CD4-positive, alpha-beta T cell treated with Interleukin-15 for 1 hour (primary cell): ENCODE measurements around the gene MMP15.

Source experiments
- DNase-seq: peaks from one replicate; pipeline ENCODE4 v3.0.0-alpha.2; 2020

MMP15 gene

DNA sequence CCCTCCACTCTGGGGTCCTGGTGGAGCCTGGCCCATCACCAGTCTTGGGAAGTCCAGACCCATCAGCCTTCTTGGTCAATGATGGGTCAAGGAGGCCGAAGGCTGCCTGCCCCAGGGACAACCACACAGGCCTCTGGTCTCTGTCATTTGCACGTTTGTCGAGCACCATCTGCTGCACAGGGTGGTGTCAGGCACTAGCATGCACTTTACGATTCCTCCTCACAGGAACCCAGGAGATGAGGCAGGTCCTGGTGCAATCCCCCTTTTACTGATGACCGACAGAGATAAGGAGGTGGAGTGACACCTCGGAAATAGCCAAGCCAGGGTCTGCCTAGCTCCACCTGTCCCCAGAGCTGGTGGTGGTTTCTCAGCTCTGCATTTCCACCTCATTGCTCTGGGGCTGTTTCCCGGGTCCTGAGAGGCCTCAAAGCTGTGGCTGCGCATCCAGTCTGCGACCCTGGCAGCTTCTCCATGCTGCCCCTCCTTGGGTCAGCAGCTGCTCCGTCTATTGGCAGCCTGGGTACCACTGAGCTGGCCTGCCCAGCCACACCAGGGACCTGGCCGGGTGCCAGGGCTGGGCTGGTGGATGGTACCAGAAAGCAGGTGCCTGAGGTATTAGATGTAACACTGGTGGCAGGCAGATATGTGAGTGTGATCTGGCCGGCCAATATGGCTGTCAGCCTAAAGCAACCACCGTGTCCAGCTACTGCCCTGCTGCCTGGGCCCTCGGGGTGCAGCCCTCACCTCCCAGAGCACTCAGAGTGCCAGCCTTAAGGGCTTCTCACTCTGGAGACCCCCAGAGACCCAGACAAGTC is 10.0 kb downstream of the MMP15 start:
- no peak for DNase-seq

- DNase-seq: no peak
These were observed 11.4 kb downstream of the MMP15 start for GRCh38 chr16:58036943-58037342.

DNA sequence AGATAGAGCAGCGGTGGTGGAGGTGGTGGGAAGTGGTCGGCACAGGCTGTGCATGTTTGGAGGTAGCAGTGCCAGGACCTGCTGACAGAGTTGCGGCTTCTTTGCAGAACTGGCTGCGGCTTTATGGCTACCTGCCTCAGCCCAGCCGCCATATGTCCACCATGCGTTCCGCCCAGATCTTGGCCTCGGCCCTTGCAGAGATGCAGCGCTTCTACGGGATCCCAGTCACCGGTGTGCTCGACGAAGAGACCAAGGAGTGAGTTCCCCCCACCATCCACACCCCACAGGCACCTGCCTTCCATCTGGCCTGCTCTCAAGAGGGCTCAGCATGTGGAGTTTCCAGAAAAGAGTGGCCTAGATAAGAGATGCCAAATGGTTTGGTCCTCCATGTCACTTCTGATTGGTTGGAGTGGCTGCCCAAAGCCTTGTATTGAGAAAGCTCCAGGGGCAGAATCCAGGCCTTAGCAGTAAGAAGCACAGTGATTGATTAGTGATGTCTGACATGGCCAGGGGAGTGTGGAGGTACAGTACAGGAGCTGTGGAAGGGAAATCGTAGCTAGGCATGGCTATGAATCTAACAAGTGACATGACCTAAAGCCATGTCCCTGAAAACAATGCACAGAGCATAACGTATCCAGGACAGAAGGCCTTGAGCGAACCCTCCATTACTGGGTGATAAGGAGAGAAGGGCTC is 12.0 kb downstream of the MMP15 start:
- no peak for DNase-seq

- no peak for DNase-seq
These were observed 12.7 kb downstream of the MMP15 start for GRCh38 chr16:58038219-58038641.

GRCh38 chr16:58039829-58040495 is 14.4 kb downstream of the MMP15 start:
- no peak for DNase-seq

DNA sequence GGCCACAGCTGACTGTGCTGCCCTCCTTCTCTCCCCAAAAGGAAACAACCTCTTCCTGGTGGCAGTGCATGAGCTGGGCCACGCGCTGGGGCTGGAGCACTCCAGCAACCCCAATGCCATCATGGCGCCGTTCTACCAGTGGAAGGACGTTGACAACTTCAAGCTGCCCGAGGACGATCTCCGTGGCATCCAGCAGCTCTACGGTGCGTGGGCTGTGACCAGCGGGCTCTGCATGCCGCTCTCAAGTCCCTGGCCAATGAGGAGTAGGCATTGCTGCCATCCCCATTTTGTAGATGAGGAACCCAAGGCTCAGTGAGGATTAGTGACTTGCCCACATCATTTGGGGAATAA is 14.9 kb downstream of the MMP15 start:
- DNase-seq: no peak

- no peak for DNase-seq
These were observed 15.5 kb downstream of the MMP15 start for GRCh38 chr16:58040945-58041627.

GRCh38 chr16:58041628-58041955 is 16.0 kb downstream of the MMP15 start:
- DNase-seq: no peak

DNA sequence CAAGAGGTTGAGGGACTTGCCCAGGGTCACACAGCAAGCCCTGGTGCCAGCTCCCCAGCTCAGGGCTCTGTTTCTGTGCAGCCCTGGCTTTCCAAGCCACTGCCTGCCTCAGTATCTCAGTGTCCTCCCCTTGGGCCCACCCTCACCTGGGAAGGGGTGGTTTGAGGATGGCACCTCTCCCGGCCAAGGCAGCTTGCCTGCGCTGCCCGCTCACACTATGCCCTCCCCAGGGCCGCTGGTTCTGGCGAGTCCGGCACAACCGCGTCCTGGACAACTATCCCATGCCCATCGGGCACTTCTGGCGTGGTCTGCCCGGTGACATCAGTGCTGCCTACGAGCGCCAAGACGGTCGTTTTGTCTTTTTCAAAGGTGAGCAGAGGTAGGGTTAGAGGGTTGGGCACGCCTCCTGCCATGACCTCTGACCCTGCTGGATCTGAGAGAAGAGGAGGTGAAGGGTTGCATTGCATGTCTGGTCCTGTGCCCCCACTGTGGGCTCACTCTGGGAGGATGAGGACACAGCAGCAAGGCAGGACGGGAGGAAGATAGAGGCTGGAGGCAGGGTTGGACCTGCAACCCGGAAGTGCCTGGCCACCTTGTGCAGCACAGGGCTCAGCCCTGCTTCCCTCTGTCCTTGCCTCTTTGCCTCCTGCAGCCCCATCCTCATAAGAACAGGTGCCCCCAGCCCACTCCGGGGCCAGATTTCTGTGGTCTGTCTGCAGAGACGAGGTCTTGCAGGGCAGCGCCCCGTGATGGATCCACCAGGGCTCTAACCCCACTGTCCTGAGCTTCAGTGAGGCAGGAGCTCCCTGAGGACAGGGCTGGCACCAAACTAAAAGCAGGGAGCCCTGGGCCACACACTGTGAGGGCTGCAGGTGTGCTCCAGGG is 16.7 kb downstream of the MMP15 start:
- no peak for DNase-seq

GRCh38 chr16:58042886-58043515 is 17.4 kb downstream of the MMP15 start:
- no peak for DNase-seq

DNA sequence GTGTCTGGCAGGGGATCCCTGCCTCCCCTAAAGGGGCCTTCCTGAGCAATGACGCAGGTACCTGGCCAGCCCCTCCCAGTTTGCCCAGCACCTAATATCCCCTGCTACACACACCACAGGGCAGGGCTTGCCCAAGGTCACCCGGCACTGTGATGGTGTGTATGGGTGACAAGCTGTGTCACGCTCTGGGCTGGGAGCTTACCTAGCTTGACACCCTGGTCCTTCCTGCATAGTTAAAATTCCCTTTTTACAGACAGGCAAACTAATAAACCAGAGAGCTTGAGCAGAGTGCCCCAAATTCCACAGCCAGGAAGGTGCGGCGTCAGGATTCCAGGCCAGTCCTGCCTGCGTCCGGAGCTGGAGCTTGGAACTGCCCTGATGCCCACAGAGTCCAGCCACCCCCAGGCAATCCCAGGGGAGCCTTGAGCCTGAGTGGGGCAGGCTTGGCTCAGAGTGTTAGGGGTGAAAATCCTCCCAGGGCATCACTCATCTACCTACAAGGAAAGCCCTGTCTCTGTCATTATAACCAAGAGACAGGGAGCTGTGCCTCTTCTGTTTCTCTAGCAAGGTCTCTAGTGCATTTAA is 18.1 kb downstream of the MMP15 start:
- DNase-seq: no peak

- no peak for DNase-seq
These were observed 18.9 kb downstream of the MMP15 start for GRCh38 chr16:58044266-58045019.

- no peak for DNase-seq
These were observed 19.5 kb downstream of the MMP15 start for GRCh38 chr16:58045096-58045495.

GRCh38 chr16:58046054-58046881 is 20.7 kb downstream of the MMP15 start:
- no peak for DNase-seq

DNA sequence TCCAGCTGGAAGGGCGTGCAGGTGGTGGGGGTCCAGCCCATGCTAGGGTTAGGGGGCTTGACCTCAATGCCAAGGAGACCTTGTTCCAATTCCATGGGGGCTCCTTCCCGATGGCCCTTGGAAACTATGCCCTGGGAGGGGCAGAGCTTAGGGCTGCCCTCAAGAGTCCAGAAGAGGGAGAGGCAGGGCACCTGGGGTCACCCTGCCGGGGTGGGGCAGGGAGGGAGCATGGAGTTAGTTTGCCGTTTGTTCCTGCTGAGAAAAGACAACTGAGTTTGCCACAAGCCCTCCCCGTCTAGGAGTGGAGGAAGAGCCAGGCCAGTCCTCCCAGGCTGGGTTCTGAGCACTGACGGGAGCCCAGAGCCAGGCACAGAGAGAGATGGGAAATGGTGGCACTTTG is 21.4 kb downstream of the MMP15 start:
- no peak for DNase-seq

GRCh38 chr16:58047557-58048348 is 22.2 kb downstream of the MMP15 start:
- DNase-seq: no peak

DNA sequence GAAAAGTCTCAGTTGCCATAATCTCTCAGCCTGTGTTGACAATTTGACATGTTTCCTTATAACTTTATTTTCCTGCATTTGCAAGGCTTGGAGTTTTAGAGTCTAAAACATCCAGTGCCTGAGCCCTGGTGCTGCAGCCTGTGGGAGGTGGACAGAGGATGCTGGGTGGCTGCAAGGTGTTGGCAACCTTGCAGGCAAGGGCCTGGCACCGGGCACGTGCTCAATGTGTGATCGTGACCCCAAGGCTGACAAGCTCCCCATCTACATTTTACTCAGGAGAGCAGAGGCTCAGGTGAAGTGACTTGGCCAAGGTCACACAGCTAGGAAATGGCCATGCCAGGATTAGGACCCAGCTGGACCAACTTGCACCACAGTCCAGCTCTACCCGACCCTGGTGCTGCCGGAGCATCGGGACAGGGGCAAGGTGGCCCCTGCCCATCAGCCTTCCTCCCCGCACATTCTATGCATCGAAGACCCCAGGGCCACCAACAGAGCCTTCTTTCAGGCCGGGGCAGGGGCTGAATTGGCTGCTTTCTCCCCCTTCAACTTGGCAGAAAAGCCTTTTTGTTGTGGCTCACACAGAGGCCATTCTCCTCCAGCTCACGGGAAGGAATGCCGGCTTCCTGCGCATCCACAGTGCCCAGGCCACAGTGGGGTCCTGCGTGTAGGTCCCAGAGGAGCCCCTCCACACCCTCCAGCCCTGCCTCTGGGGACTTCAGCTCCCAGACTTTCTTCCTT is 23.1 kb downstream of the MMP15 start:
- DNase-seq: no peak
